OCI-LY7 (cell line): Measurements from ENCODE around the gene EVX2.

ENCODE experiments used
- EZH2phosphoT487 ChIP-seq: fragments of 200-600 bp; sonication (generic); IDR thresholded peaks from 2 replicates; pipeline ENCODE4 v1.6.1; 2018; ENCODE audit warnings: low read depth, borderline replicate concordance, mild to moderate bottlenecking, mixed run types, antibody characterized with exemption, low read length, moderate library complexity, mixed read lengths
- TF ChIP-seq, protein P1 (sequence below): fragments of 200-600 bp; sonication (generic); conservative IDR thresholded peaks from 2 replicates; pipeline ENCODE4 v1.5.1; 2014; ENCODE audit warnings: mild to moderate bottlenecking, antibody characterized with exemption, low read length, moderate library complexity, mixed read lengths

DNA sequence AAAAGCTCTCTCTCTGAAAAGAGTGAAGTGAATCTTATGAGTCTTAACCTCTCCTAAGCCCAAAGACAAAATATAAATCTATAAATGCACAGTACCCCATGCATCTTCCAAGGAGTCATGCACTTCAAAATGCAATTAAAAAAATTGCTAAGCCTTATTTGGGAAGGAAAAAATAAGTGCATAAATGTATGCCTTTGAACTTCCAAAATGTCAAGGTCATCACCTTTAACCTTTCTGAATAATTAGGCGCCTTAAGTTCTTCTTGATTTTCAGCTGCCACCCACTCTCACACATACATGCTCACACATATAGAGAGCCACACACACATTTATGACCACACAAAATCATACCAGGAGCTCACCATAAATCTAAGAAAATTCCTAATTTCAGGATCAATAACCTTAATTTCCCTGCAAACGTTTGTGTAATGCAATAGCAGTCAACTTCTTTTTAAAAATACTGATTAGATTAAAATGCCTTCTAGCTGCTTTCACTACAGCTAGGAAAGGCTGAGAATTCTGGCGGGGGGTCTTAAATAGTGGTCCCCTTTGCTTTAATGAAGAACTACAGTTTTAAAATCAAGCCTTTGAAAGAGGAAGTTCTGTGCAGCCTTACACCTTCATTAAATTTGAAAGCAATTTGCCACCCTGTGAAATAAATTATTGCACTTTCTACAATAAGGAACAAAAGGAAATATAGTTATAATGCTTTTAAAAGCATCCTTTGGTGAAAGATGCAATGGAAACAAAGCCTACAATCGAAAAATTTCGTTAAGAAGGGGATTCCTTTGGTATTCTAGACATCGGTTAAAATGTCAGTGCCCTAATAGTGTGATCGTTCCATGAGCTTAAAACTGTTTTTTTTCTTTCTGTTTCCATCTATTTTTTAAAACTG lies 26.9 kb upstream of the EVX2 start:
- TF ChIP-seq, protein P1, sequence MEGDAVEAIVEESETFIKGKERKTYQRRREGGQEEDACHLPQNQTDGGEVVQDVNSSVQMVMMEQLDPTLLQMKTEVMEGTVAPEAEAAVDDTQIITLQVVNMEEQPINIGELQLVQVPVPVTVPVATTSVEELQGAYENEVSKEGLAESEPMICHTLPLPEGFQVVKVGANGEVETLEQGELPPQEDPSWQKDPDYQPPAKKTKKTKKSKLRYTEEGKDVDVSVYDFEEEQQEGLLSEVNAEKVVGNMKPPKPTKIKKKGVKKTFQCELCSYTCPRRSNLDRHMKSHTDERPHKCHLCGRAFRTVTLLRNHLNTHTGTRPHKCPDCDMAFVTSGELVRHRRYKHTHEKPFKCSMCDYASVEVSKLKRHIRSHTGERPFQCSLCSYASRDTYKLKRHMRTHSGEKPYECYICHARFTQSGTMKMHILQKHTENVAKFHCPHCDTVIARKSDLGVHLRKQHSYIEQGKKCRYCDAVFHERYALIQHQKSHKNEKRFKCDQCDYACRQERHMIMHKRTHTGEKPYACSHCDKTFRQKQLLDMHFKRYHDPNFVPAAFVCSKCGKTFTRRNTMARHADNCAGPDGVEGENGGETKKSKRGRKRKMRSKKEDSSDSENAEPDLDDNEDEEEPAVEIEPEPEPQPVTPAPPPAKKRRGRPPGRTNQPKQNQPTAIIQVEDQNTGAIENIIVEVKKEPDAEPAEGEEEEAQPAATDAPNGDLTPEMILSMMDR: no peak
- TF ChIP-seq EZH2phosphoT487: no peak
